ENCODE results near the gene SETSIP.

GRCh38 chr1:92066321-92066720 lies 8.9 kb downstream of the SETSIP start:
- TF ChIP-seq CTCF (IDR thresholded peaks at IDR 0.05) (no peak), POLR2A (IDR thresholded peaks at IDR 0.05) (no peak)
